ENCODE results near the gene SULT2B1.

DNA sequence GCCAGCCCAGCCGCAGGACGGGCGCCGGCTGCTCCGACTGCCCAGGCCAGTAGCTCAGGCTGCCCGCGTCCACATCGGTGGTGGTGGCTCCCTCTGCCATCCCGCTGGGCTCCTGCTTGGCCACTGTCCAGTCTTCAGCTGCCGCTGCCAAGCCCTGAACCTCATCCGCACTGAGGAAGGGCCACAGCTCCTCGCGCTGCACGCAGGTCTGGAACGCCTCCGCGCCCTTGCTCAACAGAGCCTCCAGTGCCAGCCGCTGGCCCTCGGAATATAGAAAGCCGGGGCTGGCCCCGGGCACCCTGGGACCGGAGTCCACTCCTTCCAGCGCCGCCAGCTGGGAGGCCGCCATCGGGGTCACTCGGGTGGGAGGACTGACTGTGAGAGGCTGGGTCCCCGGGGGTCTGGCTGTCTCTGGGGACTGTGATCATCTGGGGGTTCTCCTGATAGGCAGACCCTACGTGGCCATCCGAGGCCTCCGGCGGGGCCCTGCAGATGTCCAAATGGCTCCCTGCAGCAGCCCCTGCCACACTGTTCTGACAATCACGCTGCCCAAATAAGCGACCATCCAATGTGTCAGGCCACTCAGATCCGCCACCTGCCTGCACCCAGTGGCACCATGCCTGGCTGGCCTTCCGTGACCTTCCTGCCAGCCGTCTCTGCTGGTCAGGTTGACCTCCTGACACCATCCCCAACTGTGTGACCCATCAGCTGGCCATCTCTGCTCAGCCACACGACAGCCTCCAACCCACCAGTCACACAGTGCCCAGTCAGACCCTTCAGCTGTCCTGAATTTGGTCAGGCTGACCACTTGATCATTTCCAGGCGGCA lies 61.3 kb downstream of the SULT2B1 start:
- TF ChIP-seq GATA2 (IDR thresholded peaks at IDR 0.05; ENCODE audit: low read depth, low read length), result no peak
- TF ChIP-seq GATA3 (IDR thresholded peaks at IDR 0.05; ENCODE audit: low read depth, low read length), result no peak

All from SH-SY5Y (cell line).